ENCODE data around the gene CENPE.

CENPE gene

DNA sequence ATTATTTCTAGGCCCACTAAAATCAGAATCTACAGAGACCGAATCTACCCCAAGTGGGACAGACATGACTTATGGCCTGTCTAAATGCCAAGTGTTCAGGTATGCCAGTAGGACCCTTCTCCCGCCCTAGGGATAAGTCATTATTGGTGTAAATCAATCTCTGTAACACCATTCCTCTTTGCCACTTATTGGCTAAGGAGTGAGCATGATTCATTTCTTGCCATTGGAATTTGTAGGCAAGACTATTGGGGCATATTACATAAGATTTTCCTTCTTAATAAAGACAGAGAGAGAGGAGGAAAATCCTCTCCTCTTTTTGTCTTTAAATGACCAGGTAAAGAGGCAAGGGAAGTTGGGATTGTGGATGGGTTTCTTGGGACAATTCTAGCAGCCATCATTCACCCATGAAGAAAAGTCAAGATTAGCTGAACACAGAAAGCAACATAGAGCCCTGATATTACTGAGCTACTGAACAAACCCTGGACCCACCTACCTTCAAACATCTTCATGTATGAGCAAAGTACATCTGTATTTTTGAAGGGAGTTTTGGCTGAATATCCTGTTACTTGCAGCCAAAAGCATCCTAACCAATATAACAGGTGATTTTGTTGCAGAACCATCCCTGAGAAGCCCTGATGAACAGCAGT lies 124.2 kb downstream of the CENPE start:
- DNase-seq, result no peak

DNA sequence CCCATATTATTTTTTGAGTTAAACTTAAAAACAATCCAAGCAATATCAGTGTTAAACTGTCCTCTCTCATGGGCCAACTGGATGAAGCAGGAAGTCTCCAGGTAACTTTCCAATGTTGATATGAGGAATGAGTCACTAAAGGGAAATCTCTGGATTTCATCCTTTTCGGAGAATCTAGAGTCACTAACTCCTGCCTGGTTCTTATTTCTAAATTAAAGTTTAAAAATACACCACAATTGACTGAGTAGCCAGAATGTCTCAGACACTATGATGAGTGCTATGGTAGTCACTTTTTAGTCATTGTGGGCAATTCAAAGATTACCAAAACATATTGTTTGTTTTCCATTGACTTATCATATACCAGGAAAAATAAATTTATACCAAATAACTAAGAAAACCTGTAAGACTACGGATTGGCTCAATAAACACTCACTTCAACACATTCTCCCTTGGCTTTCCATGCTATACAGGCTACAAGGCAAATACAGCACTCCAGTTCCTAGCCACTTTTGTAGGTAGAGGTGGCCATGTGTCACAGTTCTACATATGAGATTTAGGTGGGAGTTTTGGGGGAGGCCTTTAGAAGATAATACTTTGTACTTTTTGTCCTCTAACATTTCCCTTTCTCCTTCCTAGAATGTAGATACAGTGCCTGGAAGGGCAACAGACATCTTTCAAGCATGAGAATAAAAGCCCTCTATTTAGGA lies 130.1 kb downstream of the CENPE start:
- DNase-seq, result no peak

DNA sequence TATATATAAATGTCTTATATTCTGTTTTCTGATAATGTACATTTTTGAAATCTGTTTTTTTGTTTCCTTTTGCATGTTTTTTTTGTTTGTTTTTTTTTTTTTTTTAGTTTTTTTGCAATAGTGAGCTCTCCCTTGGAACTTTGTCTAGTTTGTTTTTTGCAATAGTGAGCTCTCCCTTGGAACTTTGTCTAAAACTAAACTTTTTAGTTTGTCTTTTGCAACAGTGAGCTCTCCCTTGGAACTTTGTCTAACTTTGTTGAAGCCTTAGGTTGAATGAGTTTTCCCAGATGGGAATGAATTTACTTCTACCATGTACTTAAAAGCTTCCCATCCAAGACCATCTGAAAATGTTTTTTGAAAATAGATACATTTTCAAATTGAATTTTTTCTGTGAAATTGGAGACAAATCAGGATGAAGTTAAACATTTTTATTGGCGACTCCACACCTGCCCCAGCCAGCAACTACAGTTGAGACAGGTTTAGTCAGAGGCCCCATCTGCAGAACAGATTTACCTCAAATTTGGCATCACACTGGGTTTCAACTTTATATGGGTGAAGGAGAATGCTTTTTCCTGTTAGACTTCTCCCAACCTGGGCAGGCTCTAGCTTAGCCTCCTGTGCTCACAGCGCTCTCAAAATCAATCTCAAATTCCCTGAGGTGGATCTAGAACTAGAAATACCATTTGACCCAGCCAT lies 137.5 kb downstream of the CENPE start:
- DNase-seq, result no peak
